Suprapubic skin (tissue), 4 donors: ENCODE measurements around the gene TFAP2D.

Experiments
- CTCF ChIP-seq, 2 donors: fragments of 200-600 bp in 1 of 2; fragments of 450-650 bp in 1 of 2; sonication (generic) in 1 of 2; IDR thresholded peaks; one replicate each; pipeline ENCODE4 v1.5.1; 2016 to 2019; ENCODE audit warnings: antibody characterized with exemption in 2 of 2, mild to moderate bottlenecking in 1 of 2, moderate library complexity in 1 of 2
- EP300 ChIP-seq: sonication (generic); formaldehyde crosslinking; IDR thresholded peaks from one replicate; pipeline ENCODE4 v1.6.1; 2017; ENCODE audit warnings: antibody characterized with exemption
- POLR2A ChIP-seq, 2 donors: fragments of 450-650 bp; IDR thresholded peaks; one replicate each; pipeline ENCODE4 v1.6.1; 2017; ENCODE audit warnings: antibody characterized with exemption in 2 of 2, mild to moderate bottlenecking in 2 of 2, moderate library complexity in 2 of 2
- POLR2AphosphoS5 ChIP-seq, 3 donors: sonication (generic); formaldehyde crosslinking; IDR thresholded peaks; one replicate each; pipeline ENCODE4 v1.6.1; 2017; ENCODE audit warnings: antibody characterized with exemption in 3 of 3

GRCh38 chr6:50785921-50786320 lies 72.6 kb downstream of the TFAP2D start:
- TF ChIP-seq CTCF (IDR thresholded peaks at IDR 0.05), result no peak
- no peak for TF ChIP-seq POLR2A (IDR thresholded peaks at IDR 0.05)
- TF ChIP-seq POLR2AphosphoS5 (IDR thresholded peaks at IDR 0.05), result no peak
- no peak for TF ChIP-seq EP300
